ENCODE measurements around the gene TMEM134.
"Not testable (repeated sequence)": the region's sequence is repeated elsewhere in the genome, so short reads cannot be mapped to it uniquely, and the experiment has no call there.

The TMEM134 gene

DNA sequence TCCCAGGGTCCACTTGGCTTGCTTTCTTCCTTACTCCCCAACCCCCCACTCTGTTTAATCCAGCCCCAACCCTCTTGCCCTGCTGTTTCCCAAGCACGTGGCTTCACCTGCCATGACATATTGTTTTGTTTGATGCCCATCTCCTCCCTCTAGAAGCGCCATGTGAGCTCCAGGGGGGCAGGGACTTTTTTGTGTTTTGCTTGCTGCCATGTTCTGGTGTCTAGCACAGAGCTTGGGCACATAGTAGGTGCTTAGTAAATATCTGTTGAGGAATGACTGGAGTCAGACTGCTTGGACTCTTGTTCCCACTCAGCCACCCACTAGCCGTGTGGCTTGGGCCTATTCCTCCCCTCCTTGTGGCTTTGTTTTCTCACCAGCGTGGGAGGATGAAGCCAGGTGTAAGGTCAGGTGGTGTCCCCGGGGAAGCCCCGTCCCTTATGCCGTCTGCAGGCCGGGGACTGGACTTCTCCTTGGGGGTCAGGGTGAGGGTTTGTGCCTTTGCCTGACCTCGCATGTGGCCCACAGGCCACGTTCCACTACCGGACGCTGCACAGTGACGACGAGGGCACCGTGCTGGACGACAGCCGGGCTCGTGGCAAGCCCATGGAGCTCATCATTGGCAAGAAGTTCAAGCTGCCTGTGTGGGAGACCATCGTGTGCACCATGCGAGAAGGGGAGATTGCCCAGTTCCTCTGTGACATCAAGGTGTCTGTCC lies 17.6 kb upstream of the TMEM134 start:
- in situ Hi-C loops (cut with HindIII; ENCODE audit: low sequenced_read_pairs): no loop called here

DNA sequence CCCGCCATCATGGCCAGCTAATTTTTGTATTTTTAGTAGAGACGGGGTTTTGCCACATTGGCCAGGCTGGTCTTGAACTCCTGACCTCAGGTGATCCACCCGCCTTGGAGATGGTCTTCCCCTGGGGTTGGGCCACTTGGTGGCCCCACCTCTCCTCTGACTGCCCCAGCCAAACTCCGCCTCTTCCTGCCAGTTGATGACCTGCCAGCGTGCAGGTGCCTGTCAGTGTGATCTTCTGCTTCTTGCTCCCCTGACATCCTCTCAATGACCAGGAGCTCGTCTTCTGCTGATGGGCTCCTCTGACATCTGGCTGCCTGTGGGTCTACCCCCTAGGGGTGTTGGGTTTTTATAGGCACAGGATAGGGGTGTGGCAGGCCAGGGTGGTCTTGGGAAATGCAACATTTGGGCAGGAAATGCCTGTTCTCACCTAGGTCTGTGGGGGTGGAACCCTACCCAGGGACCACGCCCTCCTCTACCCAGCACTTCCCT lies 16.9 kb upstream of the TMEM134 start:
- in situ Hi-C loops (cut with HindIII; ENCODE audit: low sequenced_read_pairs): not testable (repeated sequence)

DNA sequence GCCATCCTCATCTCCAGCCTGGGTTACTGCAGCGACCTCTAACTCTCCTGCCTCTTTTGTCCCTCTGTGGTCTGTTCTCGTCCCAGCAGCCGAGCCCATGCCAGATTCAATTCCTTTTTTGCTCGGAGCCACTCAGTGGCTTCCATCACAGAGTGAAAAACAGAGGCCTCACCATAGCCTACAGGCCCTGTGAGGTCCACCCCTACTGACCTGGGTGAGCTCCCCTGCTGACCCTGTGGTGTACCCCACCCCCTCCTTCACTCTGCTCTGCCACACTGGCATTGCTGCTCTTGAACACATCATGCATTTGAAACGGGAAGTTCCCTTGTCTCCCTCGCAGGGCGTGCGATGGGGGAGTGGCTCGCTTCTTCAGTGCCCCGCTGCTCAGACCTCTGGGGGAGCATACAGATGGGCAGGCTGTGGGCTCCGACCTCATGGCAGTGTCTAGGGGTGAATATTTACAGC lies 15.8 kb upstream of the TMEM134 start:
- in situ Hi-C loops (cut with HindIII; ENCODE audit: low sequenced_read_pairs): no loop called here

DNA sequence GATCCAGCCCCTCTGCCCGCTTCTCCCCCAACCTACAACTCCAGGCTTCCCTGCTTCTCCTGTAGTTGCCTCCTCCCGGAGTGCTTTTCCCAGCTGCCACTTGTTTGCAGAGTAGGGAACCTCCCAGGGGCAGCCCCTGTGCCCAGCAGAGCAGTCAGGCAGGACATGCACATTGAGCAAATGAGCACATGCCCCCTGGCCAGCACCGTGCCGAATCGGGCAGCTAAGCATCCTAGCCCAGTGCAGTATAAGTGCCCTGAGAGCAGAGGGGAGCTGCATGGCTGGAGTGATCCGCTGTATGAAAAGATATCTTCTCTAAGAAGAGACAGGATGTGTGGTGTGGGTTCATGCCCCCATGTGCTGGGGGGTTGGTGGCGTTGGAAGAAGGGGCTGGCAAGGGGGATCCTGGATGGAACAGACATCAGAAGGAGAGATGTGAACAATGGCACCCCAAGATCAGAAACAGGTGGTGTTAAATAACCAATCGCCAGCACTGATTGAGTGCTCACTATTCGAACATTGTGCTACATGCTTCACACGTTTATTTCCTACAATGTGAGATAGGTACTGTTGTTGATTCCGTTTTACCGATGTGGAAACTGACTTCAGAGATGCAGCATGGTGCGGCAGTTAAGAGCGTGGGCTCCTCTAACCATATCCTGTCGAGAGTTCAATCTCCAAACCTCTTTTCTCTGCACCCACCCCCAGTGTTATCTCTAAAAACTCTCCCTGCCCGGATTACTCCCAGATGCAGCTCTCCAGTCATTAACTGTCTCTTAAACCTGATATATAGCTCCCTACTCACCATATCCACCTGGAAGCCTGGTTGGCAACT lies 15.0 kb upstream of the TMEM134 start:
- in situ Hi-C loops (cut with HindIII; ENCODE audit: low sequenced_read_pairs): no loop called here

DNA sequence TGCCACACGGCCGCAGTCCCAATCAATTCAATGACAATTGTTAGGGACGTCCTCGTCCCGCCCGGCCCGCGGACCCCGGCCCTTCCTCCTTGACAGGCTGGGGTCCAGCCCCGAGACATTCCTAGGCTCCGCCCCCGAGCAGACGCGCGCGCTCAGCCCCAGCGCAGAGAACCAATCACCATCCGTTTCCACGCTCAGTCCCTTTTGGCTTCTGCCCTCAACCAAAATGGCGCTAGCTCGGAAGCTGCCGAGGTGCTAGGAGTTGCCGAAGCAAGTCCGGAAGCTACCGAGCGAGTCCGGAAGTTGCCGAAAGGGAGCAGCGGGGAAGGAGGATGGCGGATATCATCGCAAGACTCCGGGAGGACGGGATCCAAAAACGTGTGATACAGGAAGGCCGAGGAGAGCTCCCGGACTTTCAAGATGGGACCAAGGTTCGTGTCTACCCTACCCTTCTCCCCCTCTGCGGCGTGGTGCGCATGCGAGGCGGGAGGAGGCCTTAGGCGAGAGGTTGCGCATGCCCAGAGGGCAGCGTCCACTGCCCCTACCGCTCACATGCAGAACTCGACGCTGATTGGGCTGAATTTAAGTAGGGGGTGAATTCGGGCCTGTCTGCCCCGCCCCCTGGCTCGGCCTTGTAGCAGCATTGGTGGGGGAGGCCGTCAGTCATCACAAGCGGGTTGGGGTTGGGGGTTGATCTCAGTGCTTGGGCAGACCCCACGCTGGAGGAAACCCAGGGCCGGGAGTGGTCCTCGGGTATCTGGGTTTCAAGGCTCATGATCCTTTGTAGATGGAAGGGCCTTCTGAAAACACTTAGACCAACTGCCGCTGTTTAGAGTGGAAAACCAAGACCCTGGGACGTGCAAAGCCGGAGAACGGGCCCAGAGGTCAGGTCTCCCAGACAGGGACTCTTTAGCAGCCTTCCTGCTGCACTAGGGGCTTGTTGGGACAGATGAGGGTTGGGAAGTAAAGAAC lies 14.1 kb upstream of the TMEM134 start, which contains the start of gene AIP:
Gene AIP (plus strand): TSS at position 200 of the 972 bp plus-strand sequence. CDS start 133 bp downstream, at position 333.
- in situ Hi-C loops (cut with HindIII; ENCODE audit: low sequenced_read_pairs): no loop called here

DNA sequence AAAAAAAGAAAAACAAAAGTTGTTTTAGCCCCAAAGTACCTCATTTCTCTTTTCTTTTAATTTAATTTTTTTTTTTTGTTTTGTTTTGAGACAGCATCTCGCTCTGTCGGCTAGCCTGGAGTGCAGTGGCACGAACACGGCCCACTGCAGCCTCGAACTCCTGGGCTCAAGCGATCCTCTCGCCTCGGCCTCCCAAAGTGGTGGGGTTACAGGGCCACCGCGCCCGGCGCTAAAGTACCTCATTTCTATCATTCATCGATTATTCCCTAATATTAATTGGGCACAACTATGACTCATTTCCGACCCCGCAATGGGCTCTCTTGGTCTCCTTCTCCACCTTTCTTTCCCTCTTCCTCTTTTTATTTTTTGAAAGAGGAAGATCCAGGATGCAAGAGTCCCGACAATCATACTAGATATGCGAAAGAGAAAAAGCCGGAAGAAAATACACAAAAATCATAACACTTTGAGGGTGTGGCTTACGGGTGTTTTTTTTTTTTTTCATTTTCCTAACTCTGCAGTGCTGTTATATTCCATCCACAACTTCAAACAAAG lies 13.3 kb upstream of the TMEM134 start:
- in situ Hi-C loops (cut with HindIII; ENCODE audit: low sequenced_read_pairs): no loop called here

DNA sequence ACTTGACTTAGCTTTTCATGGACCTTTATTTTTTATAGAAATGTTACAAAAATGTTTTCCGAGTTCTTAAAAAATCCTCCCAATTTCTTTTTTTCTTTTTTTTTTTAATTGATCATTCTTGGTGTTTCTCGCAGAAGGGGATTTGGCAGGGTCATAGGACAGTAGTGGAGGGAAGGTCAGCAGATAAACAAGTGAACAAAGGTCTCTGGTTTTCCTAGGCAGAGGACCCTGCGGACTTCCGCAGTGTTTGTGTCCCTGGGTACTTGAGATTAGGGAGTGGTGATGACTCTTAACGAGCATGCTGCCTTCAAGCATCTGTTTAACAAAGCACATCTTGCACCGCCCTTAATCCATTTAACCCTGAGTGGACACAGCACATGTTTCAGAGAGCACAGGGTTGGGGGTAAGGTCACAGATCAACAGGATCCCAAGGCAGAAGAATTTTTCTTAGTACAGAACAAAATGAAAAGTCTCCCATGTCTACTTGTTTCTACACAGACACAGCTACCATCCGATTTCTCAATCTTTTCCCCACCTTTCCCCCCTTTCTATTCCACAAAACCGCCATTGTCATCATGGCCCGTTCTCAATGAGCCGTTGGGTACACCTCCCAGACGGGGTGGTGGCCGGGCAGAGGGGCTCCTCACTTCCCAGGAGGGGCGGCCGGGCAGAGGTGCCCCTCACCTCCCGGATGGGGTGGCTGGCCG lies 8.4 kb upstream of the TMEM134 start:
- in situ Hi-C loops (cut with HindIII; ENCODE audit: low sequenced_read_pairs): not testable (repeated sequence)

DNA sequence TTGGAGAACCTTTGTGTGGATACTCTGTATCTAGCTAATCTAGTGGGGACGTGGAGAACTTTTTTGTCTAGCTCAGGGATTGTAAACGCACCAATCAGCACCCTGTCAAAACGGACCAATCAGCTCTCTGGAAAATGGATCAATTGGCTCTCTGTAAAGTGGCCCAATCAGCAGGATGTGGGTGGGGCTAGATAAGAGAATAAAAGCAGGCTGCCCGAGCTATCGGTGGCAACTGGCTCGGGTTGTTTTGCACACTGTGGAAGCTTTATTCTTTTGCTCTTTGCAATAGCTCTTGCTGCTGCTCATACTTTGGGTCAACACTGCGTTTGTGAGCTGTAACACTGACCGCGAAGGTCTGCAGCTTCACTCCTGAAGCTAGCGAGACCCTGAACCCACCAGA lies 7.6 kb upstream of the TMEM134 start:
- in situ Hi-C loops (cut with HindIII; ENCODE audit: low sequenced_read_pairs): not testable (repeated sequence)

DNA sequence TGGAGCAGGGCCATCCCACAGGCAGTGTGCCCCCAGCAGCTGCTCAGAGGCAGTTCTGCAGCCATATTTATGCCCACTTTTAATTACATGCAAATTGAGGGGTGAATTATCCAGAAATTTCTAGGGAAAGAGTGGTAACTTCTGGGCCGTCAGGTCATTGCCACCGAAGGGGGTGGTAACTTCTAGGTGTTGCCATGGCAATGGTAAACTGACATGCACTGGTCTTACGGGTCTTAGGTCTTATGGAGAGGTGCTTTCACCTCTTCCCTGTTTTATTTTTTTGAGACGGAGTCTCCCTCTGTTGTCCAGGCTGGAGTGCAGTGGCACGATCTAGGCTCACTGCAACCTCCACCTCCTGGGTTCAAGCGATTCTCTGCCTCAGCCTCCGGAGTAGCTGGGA lies 3.8 kb upstream of the TMEM134 start:
- in situ Hi-C loops (cut with HindIII; ENCODE audit: low sequenced_read_pairs): no loop called here

DNA sequence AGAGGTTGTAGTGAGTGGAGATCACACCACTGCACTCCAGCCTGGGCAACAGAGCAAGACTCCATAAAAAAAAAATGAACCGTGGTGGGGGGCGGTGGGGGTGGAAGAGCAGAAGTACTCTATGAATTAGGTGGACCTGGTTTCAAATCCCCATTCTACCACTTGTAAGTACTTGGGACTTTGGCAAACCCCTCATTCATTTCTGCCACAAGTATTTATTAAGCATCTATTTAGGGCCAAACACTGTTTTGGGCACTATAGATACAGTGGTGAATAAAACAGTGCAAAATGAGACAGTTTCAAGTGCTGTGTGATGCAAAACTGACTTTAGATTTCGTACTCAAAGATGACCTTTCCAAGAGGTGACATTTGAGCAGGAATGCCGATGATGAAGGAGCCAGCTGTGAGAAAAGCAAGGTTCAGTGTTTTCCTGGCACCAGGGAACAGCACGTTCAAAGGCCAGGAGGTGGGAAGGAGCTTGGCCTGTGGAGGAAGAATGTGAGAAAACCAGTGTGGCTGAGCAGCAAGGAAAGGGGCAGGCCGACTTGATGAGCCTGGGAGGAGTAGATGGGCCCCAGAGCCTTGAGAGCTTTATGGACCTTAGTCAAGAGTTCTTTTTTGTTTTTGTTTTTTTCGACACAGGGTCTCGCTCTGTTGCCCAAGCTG lies 1.4 kb upstream of the TMEM134 start:
- in situ Hi-C loops (cut with HindIII; ENCODE audit: low sequenced_read_pairs): no loop called here

DNA sequence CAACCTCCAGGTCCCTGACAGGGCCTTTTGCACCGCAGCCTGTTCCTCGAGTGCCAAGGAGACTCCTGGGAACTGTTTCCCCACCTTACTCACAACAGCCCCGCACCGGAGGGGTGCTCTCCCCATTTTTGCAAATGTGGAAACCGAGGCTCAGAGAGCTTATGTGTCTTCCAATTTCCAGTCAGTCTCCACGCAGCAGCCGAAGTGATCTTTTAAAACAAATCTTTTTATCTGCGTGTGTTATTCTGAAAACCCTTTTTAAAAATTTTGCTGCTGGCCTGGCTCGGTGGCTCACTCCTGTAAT lies 409 bp upstream of the TMEM134 start:
- in situ Hi-C loops (cut with HindIII; ENCODE audit: low sequenced_read_pairs): no loop called here

DNA sequence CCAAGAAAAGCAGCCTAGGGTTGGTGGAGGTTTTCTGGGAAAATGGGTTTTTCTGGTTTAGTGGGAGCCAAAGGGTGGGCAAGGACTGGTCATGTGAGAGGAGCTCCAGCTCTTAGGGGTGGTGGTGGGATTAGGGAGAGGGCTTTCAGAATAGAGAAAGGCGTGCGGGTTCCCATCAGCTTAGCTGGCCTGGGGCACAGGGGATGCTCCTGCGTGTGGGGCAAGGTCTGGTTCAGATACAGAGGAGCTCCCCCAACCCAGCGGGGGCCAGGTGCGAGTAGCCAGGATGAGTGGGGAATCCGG lies 644 bp downstream of the TMEM134 start:
- in situ Hi-C loops (cut with HindIII; ENCODE audit: low sequenced_read_pairs): no loop called here

DNA sequence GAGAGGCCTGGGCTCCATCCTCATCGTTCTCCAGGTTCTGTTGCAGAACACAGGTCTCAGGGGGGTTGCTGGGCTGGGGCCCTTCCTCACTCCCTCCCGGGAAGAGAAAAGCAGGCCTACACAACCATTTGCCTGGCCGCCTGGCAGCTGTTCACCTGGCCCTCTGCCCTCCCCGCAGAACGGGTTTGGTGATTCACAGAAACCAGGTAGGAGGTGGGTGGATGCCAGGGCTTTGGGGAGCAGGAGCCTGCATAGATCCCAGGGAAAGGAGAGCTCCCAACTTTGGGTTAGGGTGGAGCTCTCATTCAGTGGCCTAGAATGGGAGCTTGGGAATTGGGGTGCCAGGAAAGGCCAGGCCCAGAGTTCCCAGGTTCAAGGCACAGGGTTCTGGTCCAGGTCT lies 995 bp downstream of the TMEM134 start:
- in situ Hi-C loops (cut with HindIII; ENCODE audit: low sequenced_read_pairs): no loop called here

DNA sequence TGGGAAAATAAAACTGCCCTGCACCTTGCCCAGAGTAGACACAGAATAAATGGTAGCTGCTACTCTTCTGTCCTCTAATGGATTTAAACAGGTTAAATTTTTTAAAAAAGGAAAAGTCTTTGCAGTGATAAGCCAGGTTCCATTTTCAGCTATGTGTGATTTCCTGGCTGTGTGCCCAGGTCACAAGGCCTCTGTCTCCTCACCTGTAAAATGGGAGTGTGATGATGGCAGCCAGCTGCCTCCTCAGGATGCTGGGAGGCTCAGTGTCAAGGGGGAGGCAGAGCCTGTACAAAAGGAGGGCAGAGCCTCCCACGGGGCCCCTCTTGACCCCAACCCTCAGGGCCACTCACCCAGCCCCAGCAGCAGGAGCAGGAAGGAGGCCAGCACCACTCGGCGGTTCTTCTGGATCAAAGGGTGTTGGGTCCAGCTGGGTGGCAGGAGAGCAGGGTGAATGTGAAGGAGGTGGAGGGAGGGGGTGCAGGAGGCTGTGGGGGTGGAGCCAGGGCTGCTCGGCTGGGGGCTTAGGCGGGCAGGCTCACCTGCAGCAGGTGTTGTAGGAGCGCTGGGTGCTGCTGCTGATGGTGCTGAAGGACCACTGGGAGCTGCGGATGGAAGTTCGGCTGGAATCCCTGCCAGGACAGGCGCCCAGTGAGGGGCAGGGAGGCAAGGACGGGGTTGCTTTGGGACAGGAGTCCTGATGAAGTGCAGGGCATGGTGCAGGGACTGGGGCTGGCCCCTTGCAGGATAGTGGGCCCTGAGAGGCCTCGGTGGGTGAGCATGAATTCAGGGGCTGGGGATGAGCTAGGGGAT lies 1.9 kb downstream of the TMEM134 start:
- in situ Hi-C loops (cut with HindIII; ENCODE audit: low sequenced_read_pairs): no loop called here

DNA sequence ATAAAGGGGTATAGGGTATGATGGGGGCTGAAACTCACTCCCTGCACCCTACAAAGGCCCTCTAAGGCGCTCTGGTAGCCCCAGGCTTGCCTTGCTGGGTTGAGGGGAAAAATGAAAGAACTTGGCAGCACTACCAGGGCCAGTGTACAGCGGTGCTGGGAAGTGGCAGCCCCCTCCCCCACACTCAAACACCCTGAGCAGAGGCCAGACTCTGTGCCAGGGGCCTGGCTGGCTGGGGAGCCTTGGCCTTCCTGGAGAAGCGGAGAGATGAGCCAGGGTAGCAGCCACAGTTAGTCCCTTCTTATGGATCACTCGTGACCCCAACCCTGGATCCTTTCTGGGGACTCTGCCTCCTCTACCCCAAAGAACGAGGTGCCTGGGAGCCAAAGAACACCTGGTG lies 2.7 kb downstream of the TMEM134 start:
- in situ Hi-C loops (cut with HindIII; ENCODE audit: low sequenced_read_pairs): no loop called here

DNA sequence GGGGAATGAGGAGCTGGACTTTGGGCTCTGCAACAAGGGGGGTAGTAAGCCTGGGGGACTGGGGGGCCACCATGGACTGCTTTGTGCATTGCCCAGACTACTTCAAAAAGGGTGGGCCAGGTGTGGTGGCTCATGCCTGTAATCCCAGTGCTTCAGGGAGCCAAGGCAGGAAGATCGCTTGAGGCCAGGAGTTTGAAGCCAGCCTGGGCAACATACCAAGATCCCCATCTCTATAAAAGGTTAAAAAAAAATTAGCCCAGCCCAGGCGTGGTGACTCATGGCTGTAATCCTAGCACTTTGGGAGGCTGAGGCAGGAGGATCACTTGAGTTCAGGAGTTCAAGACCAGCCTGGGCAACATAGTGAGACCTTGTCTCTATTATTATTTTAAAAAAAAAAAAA lies 3.5 kb downstream of the TMEM134 start:
- in situ Hi-C loops (cut with HindIII; ENCODE audit: low sequenced_read_pairs): not testable (repeated sequence)

DNA sequence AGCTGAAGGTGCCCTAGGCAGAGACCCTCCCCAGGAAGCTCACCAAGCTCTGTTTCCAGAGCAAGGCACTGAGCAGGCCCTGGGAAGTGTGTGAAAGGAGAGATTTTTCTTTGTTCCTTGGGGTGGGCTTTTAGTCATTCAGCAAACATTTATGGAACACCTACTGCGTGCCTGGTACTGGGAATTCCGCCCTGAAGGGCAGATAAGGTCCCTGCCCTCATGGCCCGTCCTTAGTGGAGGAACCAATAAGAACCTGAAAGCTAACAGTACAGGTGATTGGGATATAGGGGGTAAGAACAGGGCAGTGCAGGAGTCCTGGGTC lies 3.9 kb downstream of the TMEM134 start:
- in situ Hi-C loops (cut with HindIII; ENCODE audit: low sequenced_read_pairs): no loop called here

DNA sequence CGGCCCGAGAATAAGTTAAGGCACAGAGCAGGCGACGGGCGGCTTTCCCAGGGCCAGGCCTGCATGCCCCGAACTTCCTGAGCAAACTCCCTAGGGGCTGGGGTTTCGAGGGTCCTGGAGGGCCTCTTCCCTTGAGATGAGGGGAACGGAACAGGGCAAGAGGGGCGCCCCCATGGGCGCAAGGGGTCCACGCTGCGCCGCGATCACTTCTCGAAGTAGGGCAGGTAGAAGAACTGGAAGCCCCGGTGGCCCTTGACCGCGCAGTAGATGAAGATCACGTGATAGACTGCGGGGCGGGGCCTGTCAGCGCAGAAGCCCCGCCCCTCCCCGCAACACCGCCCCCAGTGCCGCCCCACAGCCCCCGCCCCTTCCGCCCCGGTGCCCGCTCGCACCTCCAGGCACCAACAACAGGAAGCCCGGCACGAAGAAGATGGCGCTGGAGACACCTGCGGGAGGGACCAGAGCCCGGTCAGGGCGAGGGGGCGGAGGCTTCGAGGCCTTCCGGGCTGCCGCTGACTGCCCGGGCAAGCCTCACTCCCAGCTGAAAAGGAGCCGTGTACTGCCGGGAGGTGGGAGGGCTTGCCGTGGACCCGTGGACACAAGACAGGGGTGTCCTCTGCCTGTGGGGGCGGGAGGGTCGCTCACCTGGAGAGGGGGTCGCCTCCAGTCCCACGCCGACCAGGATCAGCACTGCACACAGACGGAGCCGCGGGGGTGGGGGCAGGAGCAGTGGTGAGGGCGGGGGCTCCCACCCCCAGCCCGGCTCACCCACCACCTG lies 4.5 kb downstream of the TMEM134 start:
- in situ Hi-C loops (cut with HindIII; ENCODE audit: low sequenced_read_pairs): no loop called here
